ENCODE measurements around the gene CFAP77.

The CFAP77 gene

GRCh38 chr9:132461971-132462370, 52.0 kb downstream of the CFAP77 start:
- H3K36me3 ChIP-seq (ENCODE audit: control insufficient read depth in 1 of 2, insufficient read depth in 2 of 2, low read length in 2 of 2) = no peaks in the 10 kb centered on the region
- no peak overlapping the region for H3K27ac ChIP-seq (ENCODE audit: low read depth, low read length)
- no peak overlapping the region for H3K9ac ChIP-seq (ENCODE audit: low read depth in 1 of 2, low read length in 2 of 2)
- no peaks in the 10 kb centered on the region for H3K4me1 ChIP-seq (ENCODE audit: control insufficient read depth in 1 of 2, insufficient read depth in 2 of 2, low read length in 2 of 2)
- H3K27me3 ChIP-seq (ENCODE audit: control insufficient read depth in 1 of 2, insufficient read depth in 2 of 2, low read length in 2 of 2) = no peaks in the 10 kb centered on the region
- H3K9me3 ChIP-seq (ENCODE audit: control insufficient read depth in 1 of 2, low read length in 2 of 2) = no peaks in the 10 kb centered on the region
- no peak overlapping the region for H3K4me3 ChIP-seq (ENCODE audit: low read depth in 1 of 2, low read length in 2 of 2)

GRCh38 chr9:132464547-132464946, 54.5 kb downstream of the CFAP77 start:
- Histone ChIP-seq H3K9ac (ENCODE audit: low read depth in 1 of 2, low read length in 2 of 2) (no peak overlapping the region), H3K27me3 (ENCODE audit: control insufficient read depth in 1 of 2, insufficient read depth in 2 of 2, low read length in 2 of 2) (no peaks in the 10 kb centered on the region), H3K27ac (ENCODE audit: low read depth, low read length) (no peak overlapping the region), H3K9me3 (ENCODE audit: control insufficient read depth in 1 of 2, low read length in 2 of 2) (no peaks in the 10 kb centered on the region), H3K36me3 (ENCODE audit: control insufficient read depth in 1 of 2, insufficient read depth in 2 of 2, low read length in 2 of 2) (no peaks in the 10 kb centered on the region), H3K4me3 (ENCODE audit: low read depth in 1 of 2, low read length in 2 of 2) (no peak overlapping the region), H3K4me1 (ENCODE audit: control insufficient read depth in 1 of 2, insufficient read depth in 2 of 2, low read length in 2 of 2) (no peaks in the 10 kb centered on the region)

GRCh38 chr9:132465131-132465635, 55.2 kb downstream of the CFAP77 start:
- Histone ChIP-seq H3K27ac (ENCODE audit: low read depth, low read length) (no peak overlapping the region), H3K4me1 (ENCODE audit: control insufficient read depth in 1 of 2, insufficient read depth in 2 of 2, low read length in 2 of 2) (no peaks in the 10 kb centered on the region), H3K27me3 (ENCODE audit: control insufficient read depth in 1 of 2, insufficient read depth in 2 of 2, low read length in 2 of 2) (no peaks in the 10 kb centered on the region), H3K36me3 (ENCODE audit: control insufficient read depth in 1 of 2, insufficient read depth in 2 of 2, low read length in 2 of 2) (no peaks in the 10 kb centered on the region), H3K4me3 (ENCODE audit: low read depth in 1 of 2, low read length in 2 of 2) (no peak overlapping the region), H3K9me3 (ENCODE audit: control insufficient read depth in 1 of 2, low read length in 2 of 2) (no peaks in the 10 kb centered on the region), H3K9ac (ENCODE audit: low read depth in 1 of 2, low read length in 2 of 2) (no peak overlapping the region)

GRCh38 chr9:132472199-132472598, 62.2 kb downstream of the CFAP77 start:
- H3K9me3 ChIP-seq (ENCODE audit: control insufficient read depth in 1 of 2, low read length in 2 of 2) = no peaks in the 10 kb centered on the region
- H3K4me1 ChIP-seq (ENCODE audit: control insufficient read depth in 1 of 2, insufficient read depth in 2 of 2, low read length in 2 of 2) = no peaks in the 10 kb centered on the region
- no peak overlapping the region for H3K27ac ChIP-seq (ENCODE audit: low read depth, low read length)
- H3K36me3 ChIP-seq (ENCODE audit: control insufficient read depth in 1 of 2, insufficient read depth in 2 of 2, low read length in 2 of 2) = no peaks in the 10 kb centered on the region
- no peak overlapping the region for H3K9ac ChIP-seq (ENCODE audit: low read depth in 1 of 2, low read length in 2 of 2)
- H3K27me3 ChIP-seq (ENCODE audit: control insufficient read depth in 1 of 2, insufficient read depth in 2 of 2, low read length in 2 of 2) = peaks cover 0 to 4% of the 10 kb centered on the region in 2 donors
- H3K4me3 ChIP-seq (ENCODE audit: low read depth in 1 of 2, low read length in 2 of 2) = no peak overlapping the region

- no peaks in the 10 kb centered on the region for H3K4me1 ChIP-seq (ENCODE audit: control insufficient read depth in 1 of 2, insufficient read depth in 2 of 2, low read length in 2 of 2)
- no peak overlapping the region for H3K27ac ChIP-seq (ENCODE audit: low read depth, low read length)
- H3K27me3 ChIP-seq (ENCODE audit: control insufficient read depth in 1 of 2, insufficient read depth in 2 of 2, low read length in 2 of 2) = peaks cover 0 to 4% of the 10 kb centered on the region in 2 donors
- no peak overlapping the region for H3K9ac ChIP-seq (ENCODE audit: low read depth in 1 of 2, low read length in 2 of 2)
- no peak overlapping the region for H3K4me3 ChIP-seq (ENCODE audit: low read depth in 1 of 2, low read length in 2 of 2)
- H3K9me3 ChIP-seq (ENCODE audit: control insufficient read depth in 1 of 2, low read length in 2 of 2) = no peaks in the 10 kb centered on the region
- no peaks in the 10 kb centered on the region for H3K36me3 ChIP-seq (ENCODE audit: control insufficient read depth in 1 of 2, insufficient read depth in 2 of 2, low read length in 2 of 2)
These were observed 62.6 kb downstream of the CFAP77 start for GRCh38 chr9:132472599-132472998.

GRCh38 chr9:132474253-132474652, 64.2 kb downstream of the CFAP77 start:
- H3K4me1 ChIP-seq (ENCODE audit: control insufficient read depth in 1 of 2, insufficient read depth in 2 of 2, low read length in 2 of 2) = no peaks in the 10 kb centered on the region
- H3K9ac ChIP-seq (ENCODE audit: low read depth in 1 of 2, low read length in 2 of 2) = no peak overlapping the region
- no peaks in the 10 kb centered on the region for H3K9me3 ChIP-seq (ENCODE audit: control insufficient read depth in 1 of 2, low read length in 2 of 2)
- H3K27ac ChIP-seq (ENCODE audit: low read depth, low read length) = no peak overlapping the region
- no peaks in the 10 kb centered on the region for H3K36me3 ChIP-seq (ENCODE audit: control insufficient read depth in 1 of 2, insufficient read depth in 2 of 2, low read length in 2 of 2)
- H3K4me3 ChIP-seq (ENCODE audit: low read depth in 1 of 2, low read length in 2 of 2) = no peak overlapping the region
- peaks cover 0 to 4% of the 10 kb centered on the region in 2 donors for H3K27me3 ChIP-seq (ENCODE audit: control insufficient read depth in 1 of 2, insufficient read depth in 2 of 2, low read length in 2 of 2)

- H3K27me3 ChIP-seq (ENCODE audit: control insufficient read depth in 1 of 2, insufficient read depth in 2 of 2, low read length in 2 of 2) = peaks cover 0 to 7% of the 10 kb centered on the region in 2 donors
- no peak overlapping the region for H3K4me3 ChIP-seq (ENCODE audit: low read depth in 1 of 2, low read length in 2 of 2)
- H3K36me3 ChIP-seq (ENCODE audit: control insufficient read depth in 1 of 2, insufficient read depth in 2 of 2, low read length in 2 of 2) = no peaks in the 10 kb centered on the region
These were observed 68.5 kb downstream of the CFAP77 start for GRCh38 chr9:132478353-132479050.

GRCh38 chr9:132479733-132480132, 69.7 kb downstream of the CFAP77 start:
- no peaks in the 10 kb centered on the region for H3K9me3 ChIP-seq (ENCODE audit: control insufficient read depth in 1 of 2, low read length in 2 of 2)
- no peak overlapping the region for H3K27ac ChIP-seq (ENCODE audit: low read depth, low read length)
- H3K4me1 ChIP-seq (ENCODE audit: control insufficient read depth in 1 of 2, insufficient read depth in 2 of 2, low read length in 2 of 2) = no peaks in the 10 kb centered on the region
- H3K27me3 ChIP-seq (ENCODE audit: control insufficient read depth in 1 of 2, insufficient read depth in 2 of 2, low read length in 2 of 2) = peaks cover 0 to 7% of the 10 kb centered on the region in 2 donors
- H3K4me3 ChIP-seq (ENCODE audit: low read depth in 1 of 2, low read length in 2 of 2) = no peak overlapping the region
- H3K9ac ChIP-seq (ENCODE audit: low read depth in 1 of 2, low read length in 2 of 2) = no peak overlapping the region
- no peaks in the 10 kb centered on the region for H3K36me3 ChIP-seq (ENCODE audit: control insufficient read depth in 1 of 2, insufficient read depth in 2 of 2, low read length in 2 of 2)

More at GRCh38 chr9:132478353-132479050, 68.5 kb downstream of the CFAP77 start:
- H3K9ac ChIP-seq (ENCODE audit: low read depth in 1 of 2, low read length in 2 of 2) = no peak overlapping the region
- no peaks in the 10 kb centered on the region for H3K4me1 ChIP-seq (ENCODE audit: control insufficient read depth in 1 of 2, insufficient read depth in 2 of 2, low read length in 2 of 2)
- no peaks in the 10 kb centered on the region for H3K9me3 ChIP-seq (ENCODE audit: control insufficient read depth in 1 of 2, low read length in 2 of 2)
- no peak overlapping the region for H3K27ac ChIP-seq (ENCODE audit: low read depth, low read length)

GRCh38 chr9:132481053-132481849, 71.2 kb downstream of the CFAP77 start:
- Histone ChIP-seq H3K9me3 (ENCODE audit: control insufficient read depth in 1 of 2, low read length in 2 of 2) (no peaks in the 10 kb centered on the region), H3K27me3 (ENCODE audit: control insufficient read depth in 1 of 2, insufficient read depth in 2 of 2, low read length in 2 of 2) (peaks cover 0 to 3% of the 10 kb centered on the region in 2 donors), H3K9ac (ENCODE audit: low read depth in 1 of 2, low read length in 2 of 2) (no peak overlapping the region), H3K4me3 (ENCODE audit: low read depth in 1 of 2, low read length in 2 of 2) (no peak overlapping the region), H3K4me1 (ENCODE audit: control insufficient read depth in 1 of 2, insufficient read depth in 2 of 2, low read length in 2 of 2) (no peaks in the 10 kb centered on the region), H3K27ac (ENCODE audit: low read depth, low read length) (no peak overlapping the region), H3K36me3 (ENCODE audit: control insufficient read depth in 1 of 2, insufficient read depth in 2 of 2, low read length in 2 of 2) (no peaks in the 10 kb centered on the region)

GRCh38 chr9:132482196-132482813, 72.3 kb downstream of the CFAP77 start:
- H3K4me3 ChIP-seq (ENCODE audit: low read depth in 1 of 2, low read length in 2 of 2) = no peak overlapping the region
- H3K9ac ChIP-seq (ENCODE audit: low read depth in 1 of 2, low read length in 2 of 2) = no peak overlapping the region
- no peak overlapping the region for H3K27ac ChIP-seq (ENCODE audit: low read depth, low read length)
- H3K36me3 ChIP-seq (ENCODE audit: control insufficient read depth in 1 of 2, insufficient read depth in 2 of 2, low read length in 2 of 2) = no peaks in the 10 kb centered on the region
- no peaks in the 10 kb centered on the region for H3K4me1 ChIP-seq (ENCODE audit: control insufficient read depth in 1 of 2, insufficient read depth in 2 of 2, low read length in 2 of 2)
- no peaks in the 10 kb centered on the region for H3K9me3 ChIP-seq (ENCODE audit: control insufficient read depth in 1 of 2, low read length in 2 of 2)
- peaks cover 6 to 13% of the 10 kb centered on the region in 2 donors for H3K27me3 ChIP-seq (ENCODE audit: control insufficient read depth in 1 of 2, insufficient read depth in 2 of 2, low read length in 2 of 2)
